ENCODE data around the gene KRTAP5-4. TPM values are rescaled to one million over a fixed set of nuclear protein-coding genes. Genes with fewer than 3 reads are reported as not detected.
"Not testable (repeated sequence)": the region's sequence is repeated elsewhere in the genome, so short reads cannot be mapped to it uniquely, and the experiment has no call there.

The KRTAP5-4 gene
- total and polyA plus RNA-seq, 2 donors (not counting 1 experiment from before 2014, with no cell fraction given): not detected

- Histone ChIP-seq H3K9ac (ENCODE audit: low read length) (no peak within 1 kb of the TSS), H3K4me1 (ENCODE audit: control insufficient read depth in 2 of 2, insufficient read depth in 2 of 2, low read length in 2 of 2) (peaks cover 0 to 15% of the 10 kb centered on the region in 2 donors), H2AFZ (ENCODE audit: insufficient read depth, low read depth, low read length, poor library complexity, severe bottlenecking) (no peak within 1 kb of the TSS), H3K27ac (ENCODE audit: low read length in 2 of 2) (no peak within 1 kb of the TSS), H3K79me2 (ENCODE audit: control insufficient read depth, insufficient read depth, low read length) (no peaks in the 10 kb centered on the region), H3K4me3 (ENCODE audit: control extremely low read depth in 1 of 5, extremely low read depth in 1 of 5, insufficient read depth in 1 of 5, low read depth in 2 of 5, low read length in 4 of 5) (no peak within 1 kb of the TSS), H3K36me3 (replicated peaks in 1 of 2; ENCODE audit: control extremely low read depth in 1 of 2, control insufficient read depth in 1 of 2, extremely low read depth in 1 of 2, insufficient read depth in 2 of 2, low read length in 1 of 2) (no peaks in the 10 kb centered on the region), H3K9me3 (ENCODE audit: control extremely low read depth in 1 of 3, control insufficient read depth in 2 of 3, insufficient read depth in 1 of 3, low read length in 2 of 3) (peaks cover 0 to 3% (median 0%) of the 10 kb centered on the region in 3 donors), H3K27me3 (replicated peaks in 1 of 4; ENCODE audit: control extremely low read depth in 1 of 4, control insufficient read depth in 3 of 4, insufficient read depth in 4 of 4, low read length in 3 of 4) (peaks cover 0 to 3% (median 0%) of the 10 kb centered on the region in 4 experiments), H4K20me1 (ENCODE audit: control insufficient read depth, insufficient read depth, low read length, poor library complexity, severe bottlenecking) (no peaks in the 10 kb centered on the region), H3K4me2 (replicated peaks; ENCODE audit: low read depth, low read length, poor library complexity, severe bottlenecking) (no peak within 1 kb of the TSS)
- CTCF ChIA-PET: no interaction called here
- H3K4me1 Mint-ChIP-seq: peaks cover 9% of the 10 kb centered on the region
- intact Hi-C loops (cut with micrococcal nuclease): no loop called here
- peaks cover 14% of the 10 kb centered on the region for H3K27me3 Mint-ChIP-seq
- no peak within 1 kb of the TSS for H3K27ac Mint-ChIP-seq
- no peak for DNase-seq
- ATAC-seq (ENCODE audit: low read depth): no peak
- no peak within 1 kb of the TSS for H3K4me3 Mint-ChIP-seq
- TF ChIP-seq EZH2 (IDR thresholded peaks at IDR 0.05; ENCODE audit: borderline replicate concordance, insufficient read depth, low read depth, low read length, poor library complexity, severe bottlenecking): no peak
- no peak for TF ChIP-seq CTCF (IDR thresholded peaks at IDR 0.05)
- H3K9me3 Mint-ChIP-seq (ENCODE audit: insufficient read depth): no peaks in the 10 kb centered on the region
- WGBS (ENCODE audit: insufficient coverage): no CpG with 5 or more reads among the region's 4 CpGs
- POLR2A ChIA-PET: no interaction called here
Observed at GRCh38 chr11:1608363-1608762, 13.6 kb downstream of the KRTAP5-4 start, which contains the start of gene KRTAP5-3. KRTAP5-3 (minus strand) TSS chr11:1608463; CDS start chr11:1608385, 78 bp downstream.

- H3K79me2 ChIP-seq (ENCODE audit: control insufficient read depth, insufficient read depth, low read length); H2AFZ ChIP-seq (ENCODE audit: insufficient read depth, low read depth, low read length, poor library complexity, severe bottlenecking); intact Hi-C loops (cut with micrococcal nuclease); H3K36me3 ChIP-seq (replicated peaks in 1 of 2; ENCODE audit: control extremely low read depth in 1 of 2, control insufficient read depth in 1 of 2, extremely low read depth in 1 of 2, insufficient read depth in 2 of 2, low read length in 1 of 2); H3K27me3 ChIP-seq (replicated peaks in 1 of 4; ENCODE audit: control extremely low read depth in 1 of 4, control insufficient read depth in 3 of 4, insufficient read depth in 4 of 4, low read length in 3 of 4); POLR2A ChIA-PET; H3K27ac Mint-ChIP-seq; H3K9me3 ChIP-seq (ENCODE audit: control extremely low read depth in 1 of 3, control insufficient read depth in 2 of 3, insufficient read depth in 1 of 3, low read length in 2 of 3); H3K4me1 Mint-ChIP-seq; CTCF ChIA-PET; H3K9ac ChIP-seq (ENCODE audit: low read length); DNase-seq; H3K4me3 ChIP-seq (ENCODE audit: control extremely low read depth in 1 of 5, extremely low read depth in 1 of 5, insufficient read depth in 1 of 5, low read depth in 2 of 5, low read length in 4 of 5); ATAC-seq (ENCODE audit: low read depth); H3K4me2 ChIP-seq (replicated peaks; ENCODE audit: low read depth, low read length, poor library complexity, severe bottlenecking); H3K4me3 Mint-ChIP-seq; H4K20me1 ChIP-seq (ENCODE audit: control insufficient read depth, insufficient read depth, low read length, poor library complexity, severe bottlenecking); H3K27ac ChIP-seq (ENCODE audit: low read length in 2 of 2); H3K9me3 Mint-ChIP-seq (ENCODE audit: insufficient read depth): not testable (repeated sequence)
- peaks cover 0 to 15% of the 10 kb centered on the region in 2 donors for H3K4me1 ChIP-seq (ENCODE audit: control insufficient read depth in 2 of 2, insufficient read depth in 2 of 2, low read length in 2 of 2)
- WGBS (ENCODE audit: insufficient coverage): 63% methylated on average over 3 of the region's 5 CpGs
- H3K27me3 Mint-ChIP-seq: peaks cover 15% of the 10 kb centered on the region
Observed at GRCh38 chr11:1607901-1608300, 14.0 kb downstream of the KRTAP5-4 start.

DNA sequence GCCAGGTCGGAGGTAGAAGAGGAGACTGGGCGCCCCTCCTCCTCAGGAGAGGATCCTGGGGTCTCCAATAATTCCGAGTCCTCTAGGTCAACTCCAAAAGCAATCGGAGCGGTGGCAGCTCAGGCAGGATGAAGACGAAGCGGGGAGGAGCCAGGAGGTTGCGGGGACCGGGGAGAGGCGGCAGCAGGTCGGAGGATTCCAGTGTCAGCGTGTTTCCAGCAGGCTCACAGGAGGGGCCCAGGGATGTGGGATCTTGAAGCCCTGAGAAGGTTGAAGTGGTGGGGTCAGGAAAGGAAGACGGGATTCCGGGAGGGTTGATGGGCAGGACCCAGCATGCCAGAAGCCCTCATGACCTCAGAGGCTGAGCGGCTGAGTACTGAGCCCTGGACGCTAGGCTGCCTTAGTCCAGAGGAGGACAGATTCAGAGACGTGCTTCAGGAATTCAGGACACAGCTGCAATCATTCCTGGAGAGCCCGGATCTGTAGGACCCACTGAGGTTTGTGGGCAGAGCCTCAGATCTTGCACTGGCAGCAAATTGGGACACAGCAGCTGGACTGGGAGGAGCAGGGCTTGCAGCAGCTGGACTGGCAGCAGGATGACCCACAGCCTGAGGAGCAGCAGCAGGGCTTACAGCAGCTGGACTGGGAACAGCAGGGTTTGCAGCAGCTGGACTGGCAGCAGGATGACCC, 14.6 kb downstream of the KRTAP5-4 start:
- H3K9ac ChIP-seq (ENCODE audit: low read length); DNase-seq; H3K4me3 ChIP-seq (ENCODE audit: control extremely low read depth in 1 of 5, extremely low read depth in 1 of 5, insufficient read depth in 1 of 5, low read depth in 2 of 5, low read length in 4 of 5); H3K27ac ChIP-seq (ENCODE audit: low read length in 2 of 2); H3K27me3 ChIP-seq (replicated peaks in 1 of 4; ENCODE audit: control extremely low read depth in 1 of 4, control insufficient read depth in 3 of 4, insufficient read depth in 4 of 4, low read length in 3 of 4); H3K4me1 Mint-ChIP-seq; H3K27ac Mint-ChIP-seq; H3K4me3 Mint-ChIP-seq; intact Hi-C loops (cut with micrococcal nuclease); POLR2A ChIA-PET; H3K79me2 ChIP-seq (ENCODE audit: control insufficient read depth, insufficient read depth, low read length); CTCF ChIA-PET; H4K20me1 ChIP-seq (ENCODE audit: control insufficient read depth, insufficient read depth, low read length, poor library complexity, severe bottlenecking); H3K9me3 ChIP-seq (ENCODE audit: control extremely low read depth in 1 of 3, control insufficient read depth in 2 of 3, insufficient read depth in 1 of 3, low read length in 2 of 3); H2AFZ ChIP-seq (ENCODE audit: insufficient read depth, low read depth, low read length, poor library complexity, severe bottlenecking); H3K9me3 Mint-ChIP-seq (ENCODE audit: insufficient read depth); H3K4me2 ChIP-seq (replicated peaks; ENCODE audit: low read depth, low read length, poor library complexity, severe bottlenecking); ATAC-seq (ENCODE audit: low read depth); H3K36me3 ChIP-seq (replicated peaks in 1 of 2; ENCODE audit: control extremely low read depth in 1 of 2, control insufficient read depth in 1 of 2, extremely low read depth in 1 of 2, insufficient read depth in 2 of 2, low read length in 1 of 2): not testable (repeated sequence)
- H3K27me3 Mint-ChIP-seq: peaks cover 15% of the 10 kb centered on the region
- peaks cover 0 to 15% of the 10 kb centered on the region in 2 donors for H3K4me1 ChIP-seq (ENCODE audit: control insufficient read depth in 2 of 2, insufficient read depth in 2 of 2, low read length in 2 of 2)
- 75% methylated on average over 18 of the region's 18 CpGs for WGBS (ENCODE audit: insufficient coverage)

Measured in B cell (primary cell).